Fibroblast of pulmonary artery (primary cell): Measurements from ENCODE around the gene LAMB3.

Experiments
- DNase-seq: peaks from one replicate; pipeline ENCODE4 v3.0.0-alpha.2; 2010; ENCODE audit warnings: low read depth
- H3K4me3 ChIP-seq: replicated peaks from 2 replicates; pipeline ENCODE4 v1.5.1; 2011; ENCODE audit warnings: low read depth, mild to moderate bottlenecking, control low read depth, low read length, moderate library complexity
- TF ChIP-seq, protein P1 (sequence below): IDR thresholded peaks from 2 replicates; pipeline ENCODE4 v1.5.1; 2011; ENCODE audit warnings: mild to moderate bottlenecking, control low read depth, low read length, inconsistent platforms; ENCODE audit errors: missing control alignments

Gene LAMB3

DNA sequence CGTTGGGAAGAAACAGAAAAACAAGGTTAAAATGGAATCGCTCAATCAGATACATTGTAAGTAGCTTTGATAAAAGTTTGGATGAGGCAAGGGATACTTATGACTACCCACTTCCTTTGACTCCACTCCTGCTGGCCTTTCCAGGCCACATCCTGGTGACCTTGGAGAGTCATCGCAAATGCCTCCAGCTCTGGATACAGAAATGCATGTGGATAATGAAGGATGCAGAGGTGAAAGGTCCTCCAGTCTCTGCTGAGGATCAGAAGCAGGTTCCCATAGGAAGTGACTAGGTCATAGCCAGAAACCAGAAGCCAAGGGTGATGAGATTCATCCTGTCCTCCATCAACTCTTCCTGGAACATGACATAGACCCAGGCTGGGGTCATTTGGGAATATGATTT lies 74.9 kb downstream of the LAMB3 start:
- TF ChIP-seq, protein P1, sequence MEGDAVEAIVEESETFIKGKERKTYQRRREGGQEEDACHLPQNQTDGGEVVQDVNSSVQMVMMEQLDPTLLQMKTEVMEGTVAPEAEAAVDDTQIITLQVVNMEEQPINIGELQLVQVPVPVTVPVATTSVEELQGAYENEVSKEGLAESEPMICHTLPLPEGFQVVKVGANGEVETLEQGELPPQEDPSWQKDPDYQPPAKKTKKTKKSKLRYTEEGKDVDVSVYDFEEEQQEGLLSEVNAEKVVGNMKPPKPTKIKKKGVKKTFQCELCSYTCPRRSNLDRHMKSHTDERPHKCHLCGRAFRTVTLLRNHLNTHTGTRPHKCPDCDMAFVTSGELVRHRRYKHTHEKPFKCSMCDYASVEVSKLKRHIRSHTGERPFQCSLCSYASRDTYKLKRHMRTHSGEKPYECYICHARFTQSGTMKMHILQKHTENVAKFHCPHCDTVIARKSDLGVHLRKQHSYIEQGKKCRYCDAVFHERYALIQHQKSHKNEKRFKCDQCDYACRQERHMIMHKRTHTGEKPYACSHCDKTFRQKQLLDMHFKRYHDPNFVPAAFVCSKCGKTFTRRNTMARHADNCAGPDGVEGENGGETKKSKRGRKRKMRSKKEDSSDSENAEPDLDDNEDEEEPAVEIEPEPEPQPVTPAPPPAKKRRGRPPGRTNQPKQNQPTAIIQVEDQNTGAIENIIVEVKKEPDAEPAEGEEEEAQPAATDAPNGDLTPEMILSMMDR = no peak
- no peak for DNase-seq
- H3K4me3 ChIP-seq = no peak overlapping the region

DNA sequence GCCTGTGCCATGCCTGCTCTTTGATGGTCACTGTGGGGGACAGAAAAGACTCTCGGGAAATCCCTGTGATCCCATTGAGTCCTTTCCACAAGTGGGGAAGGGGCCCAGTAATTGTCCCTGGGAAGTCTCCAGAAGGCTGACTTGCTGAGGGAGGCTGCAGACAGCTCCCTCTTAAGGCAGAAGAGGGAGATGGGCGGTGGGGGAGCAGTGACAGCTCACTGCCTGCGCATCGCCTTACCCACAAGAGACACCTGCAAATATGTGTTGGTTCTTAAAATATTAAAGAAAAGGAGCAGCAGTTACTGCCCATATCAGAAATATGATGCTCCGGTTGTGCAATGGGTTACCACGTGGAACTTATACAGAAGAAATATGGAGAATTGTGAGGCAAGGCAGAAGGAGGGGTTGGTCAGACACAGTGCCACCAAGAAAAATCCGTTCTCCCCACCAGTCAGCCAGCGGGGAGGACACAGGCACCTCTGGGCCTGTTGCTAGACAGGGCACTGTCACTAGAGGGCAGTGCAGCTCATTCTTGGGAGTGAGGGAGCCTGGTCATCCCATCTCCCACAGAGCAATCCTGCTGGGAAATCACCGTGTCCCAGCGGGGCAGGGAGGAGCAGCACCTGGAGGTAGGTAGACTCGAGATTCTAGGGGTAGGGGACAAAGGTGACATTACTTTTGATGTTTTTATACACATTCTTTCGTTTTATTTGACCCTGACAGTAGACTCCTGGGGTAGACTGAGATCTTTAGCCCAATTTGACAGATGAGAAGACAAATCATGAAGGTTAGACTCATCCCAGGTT lies 75.6 kb downstream of the LAMB3 start:
- TF ChIP-seq, protein P1 = peak; percentile 98
- peak; percentile 75 for DNase-seq
- H3K4me3 ChIP-seq = no peak overlapping the region

DNA sequence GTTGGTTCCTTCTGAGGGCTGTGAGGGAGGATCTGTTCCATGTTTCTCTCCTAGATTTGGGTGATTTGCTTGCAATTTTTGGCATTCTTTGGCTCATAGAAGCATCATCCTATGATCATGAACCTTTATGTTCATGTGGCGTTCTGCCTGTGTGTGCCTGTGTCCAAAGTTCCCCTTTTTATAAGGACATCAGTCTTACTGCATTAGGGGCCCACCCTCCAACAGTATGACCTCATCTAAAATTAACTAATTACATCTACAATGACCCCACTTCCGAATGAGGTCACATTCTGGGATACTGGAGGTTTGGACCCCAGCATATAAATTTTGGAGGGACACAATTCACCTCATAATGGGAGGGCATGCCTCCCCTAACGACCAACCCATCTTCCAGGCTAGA lies 81.5 kb downstream of the LAMB3 start:
- TF ChIP-seq, protein P1 = no peak

DNA sequence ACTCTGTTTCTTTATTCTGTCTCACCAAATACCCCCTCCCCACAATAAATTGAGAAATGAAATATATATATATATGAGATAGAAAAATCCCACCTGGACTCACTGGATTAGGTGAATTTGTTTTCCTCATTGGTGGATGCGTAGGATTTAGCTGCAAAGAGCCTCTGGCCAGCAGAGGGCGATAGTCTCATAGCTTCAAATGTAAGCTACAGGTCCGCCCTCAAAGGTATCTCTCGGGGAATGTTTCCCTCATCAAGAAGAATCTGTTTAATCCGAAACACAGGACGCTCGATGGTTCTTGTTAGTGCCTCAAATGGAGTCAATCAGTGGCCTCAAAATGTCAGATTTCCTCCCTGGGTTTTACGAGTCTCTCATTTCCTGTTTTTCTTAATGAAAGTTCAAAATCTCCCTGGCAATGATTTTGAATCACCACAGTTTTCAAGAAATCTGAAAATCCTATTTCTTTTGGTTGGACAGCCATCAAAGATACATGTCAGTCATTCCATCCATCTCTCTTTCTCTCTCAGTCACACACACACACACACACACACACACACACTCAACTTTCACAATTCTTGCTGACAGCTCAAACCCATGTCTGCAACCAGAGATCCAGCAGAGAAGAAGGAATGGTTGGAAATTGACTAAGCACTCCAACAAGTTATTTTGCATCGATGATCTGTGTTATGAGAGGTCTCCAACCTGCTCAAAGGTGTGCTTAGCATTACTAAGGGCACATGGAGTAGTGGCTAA lies 82.6 kb downstream of the LAMB3 start:
- DNase-seq = peak; percentile 88
- TF ChIP-seq, protein P1 = peak; percentile 95
- H3K4me3 ChIP-seq = no peak overlapping the region

More for the DNA sequence above, 81.5 kb downstream of the LAMB3 start:
- DNase-seq = no peak
- no peak overlapping the region for H3K4me3 ChIP-seq

DNA sequence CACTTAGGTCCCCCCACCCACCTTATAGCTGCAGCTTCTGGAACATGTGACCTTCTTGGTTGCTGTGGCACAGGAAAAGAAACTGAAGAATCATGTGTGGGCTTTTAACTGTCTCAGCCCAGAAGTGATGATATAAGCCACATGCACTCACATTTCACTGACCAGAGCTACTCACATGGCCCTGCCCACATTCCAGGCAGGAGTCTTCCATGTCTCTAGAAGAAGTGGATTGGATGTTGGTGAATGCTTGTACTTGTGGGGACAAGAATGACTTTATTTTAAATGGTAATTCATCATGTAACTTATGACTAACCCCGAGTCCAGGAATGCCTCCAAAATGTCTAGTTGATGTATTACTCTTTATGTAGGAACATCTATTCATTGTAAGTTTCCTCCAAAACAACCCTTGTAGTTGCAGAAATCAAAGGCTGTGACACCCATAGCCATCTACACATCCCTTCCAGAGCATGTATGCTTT lies 84.5 kb downstream of the LAMB3 start:
- no peak overlapping the region for H3K4me3 ChIP-seq
- peak; percentile 65 for DNase-seq
- TF ChIP-seq, protein P1 = no peak

DNA sequence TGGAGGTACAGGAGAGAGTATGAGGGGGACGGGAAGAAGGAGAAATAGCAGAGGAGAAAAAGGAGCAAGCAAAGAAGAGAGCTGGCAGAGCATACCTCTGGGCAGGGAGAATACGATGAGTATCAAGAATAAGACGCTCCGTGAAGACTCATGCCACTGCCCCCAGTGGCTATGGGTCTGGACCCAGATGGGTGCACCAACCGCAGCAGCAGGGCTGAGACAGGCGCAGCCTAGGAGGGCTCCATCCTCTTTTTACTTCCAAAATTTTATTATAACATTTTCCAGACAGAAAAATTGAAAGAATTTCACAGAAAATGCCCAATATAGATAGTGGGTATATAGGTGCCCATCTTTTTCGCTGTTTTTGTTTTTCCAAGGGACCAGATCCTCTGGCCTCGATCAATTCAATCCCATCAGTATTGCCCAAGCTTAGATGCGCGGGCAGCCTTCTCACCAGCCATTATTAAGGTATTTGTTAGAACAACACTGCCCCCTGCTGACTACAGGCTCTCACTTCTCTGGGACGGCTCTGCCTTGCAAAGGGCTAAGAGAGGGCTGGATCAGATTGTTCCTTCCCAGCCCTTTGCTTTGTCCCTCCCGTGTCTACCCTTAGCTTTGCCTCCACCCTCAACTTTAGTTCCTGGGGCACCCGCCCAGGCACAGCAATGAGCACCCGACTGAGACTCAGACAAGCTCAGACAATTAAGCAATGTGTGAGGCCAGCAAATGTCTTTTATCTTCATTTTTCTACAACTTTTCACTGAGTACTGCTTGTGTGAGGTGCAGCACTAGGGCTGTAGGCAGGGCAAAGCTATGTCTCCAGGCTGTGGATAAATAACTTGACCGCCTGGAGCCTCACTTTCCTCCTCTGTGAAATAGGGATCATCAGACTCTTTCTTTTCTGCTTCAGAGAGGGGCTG lies 86.2 kb downstream of the LAMB3 start:
- peak; percentile 88 for DNase-seq
- no peak overlapping the region for H3K4me3 ChIP-seq
- TF ChIP-seq, protein P1 = peak; percentile 87
